Activated CD8-positive, alpha-beta T cell treated with anti-CD3 and anti-CD28 coated beads for 36 hours (primary cell): Measurements from ENCODE around the gene HLA-A. TPM values are rescaled to one million over a fixed set of nuclear protein-coding genes. Genes with fewer than 3 reads are reported as not detected.

ENCODE experiments used
- ATAC-seq: fragments of 200-7000 bp; cut with Tn5 transposase; one replicate; pipeline ENCODE4 v1.10.0; 2021; ENCODE audit warnings: mild to moderate bottlenecking, moderate library complexity
- CTCF ChIA-PET: fragments of 350-600 bp; sonication (Branson Sonifier 250); formaldehyde crosslinking; loops from one replicate; lab custom pipeline; 2021; ENCODE audit warnings: antibody characterized with exemption; lab: Charles Lee
- POLR2A ChIA-PET: fragments of 350-600 bp; sonication (Branson Sonifier 250); formaldehyde crosslinking; loops from one replicate; lab custom pipeline; 2021; ENCODE audit warnings: antibody characterized with exemption; lab: Charles Lee
- DNase-seq: peaks from one replicate; pipeline ENCODE4 v3.0.0-alpha.2; 2020
- H3K27ac Mint-ChIP-seq: one replicate; pipeline ENCODE4 v1.8.0; 2021; ENCODE audit warnings: mild to moderate bottlenecking, mixed read lengths
- H3K27me3 Mint-ChIP-seq: one replicate; pipeline ENCODE4 v1.8.0; 2021; ENCODE audit warnings: mixed read lengths
- H3K36me3 Mint-ChIP-seq: one replicate; pipeline ENCODE4 v1.8.0; 2021; ENCODE audit warnings: low read depth, mixed read lengths
- H3K4me1 Mint-ChIP-seq: one replicate; pipeline ENCODE4 v1.8.0; 2021; ENCODE audit warnings: low read depth, mixed read lengths
- H3K4me3 Mint-ChIP-seq: one replicate; pipeline ENCODE4 v1.8.0; 2021; ENCODE audit warnings: mild to moderate bottlenecking, moderate library complexity, mixed read lengths
- H3K9me3 Mint-ChIP-seq: one replicate; pipeline ENCODE4 v1.8.0; 2021; ENCODE audit warnings: mixed read lengths
- CTCF ChIP-seq: fragments of 200-600 bp; IDR thresholded peaks from one replicate; pipeline ENCODE4 v1.8.0; 2022; ENCODE audit warnings: antibody characterized with exemption, mild to moderate bottlenecking
- intact Hi-C: fragments of 100-400 bp; cut with micrococcal nuclease; formaldehyde crosslinking; loops from one replicate; pipeline ENCODE4 v1.10.0; 2022
- total RNA-seq, 2 experiments: library from RNA; stranded (reverse); gene quantifications; one replicate each; pipeline ENCODE4 v1.2.3, GENCODE V29; 2021

The HLA-A gene
- total RNA-seq, 2 experiments from 2014 or later = 1,275 to 1,335 TPM

GRCh38 chr6:29941916-29942274 is 437 bp upstream of the HLA-A start:
- H3K27me3 Mint-ChIP-seq = no peaks in the 10 kb centered on the region
- H3K4me3 Mint-ChIP-seq = peak overlapping the region; percentile 96
- peaks cover 43% of the 10 kb centered on the region for H3K36me3 Mint-ChIP-seq
- H3K27ac Mint-ChIP-seq = peak overlapping the region; percentile 100
- ChIA-PET POLR2A (interaction anchor here (0.6 to 1.1 kb wide), 6 partner anchors 13 to 124 kb away, joined by 3 to 4 read pairs (median 3); no protein-coding TSS in a partner anchor), CTCF (no interaction called here)
- DNase-seq (no peak), ATAC-seq (no peak)
- intact Hi-C loops = no loop called here
- H3K9me3 Mint-ChIP-seq = no peaks in the 10 kb centered on the region
- H3K4me1 Mint-ChIP-seq = peaks cover 39% of the 10 kb centered on the region
- TF ChIP-seq CTCF = no peak

- ChIA-PET CTCF (no interaction called here), POLR2A (no interaction called here)
- ATAC-seq = no peak
- Mint-ChIP-seq H3K27ac (peak overlapping the region; percentile 100), H3K27me3 (no peaks in the 10 kb centered on the region), H3K9me3 (no peaks in the 10 kb centered on the region), H3K4me1 (peaks cover 50% of the 10 kb centered on the region), H3K36me3 (peaks cover 55% of the 10 kb centered on the region), H3K4me3 (peak overlapping the region; percentile 96)
- peak; percentile 43 for DNase-seq
- no peak for TF ChIP-seq CTCF
- intact Hi-C loops = no loop called here
Observed at GRCh38 chr6:29943053-29943966, 978 bp downstream of the HLA-A start.

- peak overlapping the region; percentile 96 for H3K4me3 Mint-ChIP-seq
- ChIA-PET POLR2A (interaction anchor here (1.0 to 1.7 kb wide), 4 partner anchors 10 to 97 kb away, joined by 3 to 5 read pairs (median 4); no protein-coding TSS in a partner anchor), CTCF (no interaction called here)
- intact Hi-C loops = no loop called here
- no peak for TF ChIP-seq CTCF
- peak overlapping the region; percentile 87 for H3K27ac Mint-ChIP-seq
- H3K4me1 Mint-ChIP-seq = peaks cover 44% of the 10 kb centered on the region
- H3K9me3 Mint-ChIP-seq = no peaks in the 10 kb centered on the region
- ATAC-seq (no peak), DNase-seq (no peak)
- peaks cover 64% of the 10 kb centered on the region for H3K36me3 Mint-ChIP-seq
- H3K27me3 Mint-ChIP-seq = no peaks in the 10 kb centered on the region
Observed at GRCh38 chr6:29945281-29945820, 3.0 kb downstream of the HLA-A start.

GRCh38 chr6:29946223-29947076 is 4.1 kb downstream of the HLA-A start:
- peaks cover 64% of the 10 kb centered on the region for H3K36me3 Mint-ChIP-seq
- ATAC-seq = no peak
- CTCF ChIA-PET = no interaction called here
- intact Hi-C loops = no loop called here
- no peaks in the 10 kb centered on the region for H3K27me3 Mint-ChIP-seq
- POLR2A ChIA-PET = interaction anchor here (0.8 to 2.5 kb wide), 5 partner anchors 9 to 36 kb away, joined by 3 to 10 read pairs (median 5); no protein-coding TSS in a partner anchor
- H3K4me1 Mint-ChIP-seq = peaks cover 37% of the 10 kb centered on the region
- no peak for DNase-seq
- no peaks in the 10 kb centered on the region for H3K9me3 Mint-ChIP-seq
- H3K27ac Mint-ChIP-seq = peak overlapping the region; percentile 87
- no peak for TF ChIP-seq CTCF
- peak overlapping the region; percentile 96 for H3K4me3 Mint-ChIP-seq
